GM23248 (cell line): ENCODE results near the gene ZNF92. TPM values are rescaled to one million over a fixed set of nuclear protein-coding genes. Genes with fewer than 3 reads are reported as not detected.
"Not testable (repeated sequence)": the region's sequence is repeated elsewhere in the genome, so short reads cannot be mapped to it uniquely, and the experiment has no call there.

ENCODE experiments used
- DNase-seq: peaks from one replicate; pipeline ENCODE4 v3.0.0-alpha.2; 2015
- H2AFZ ChIP-seq: fragments of 200-600 bp; sonication (generic); 2 replicates; pipeline ENCODE4 v1.6.1; 2016; ENCODE audit warnings: antibody characterized with exemption
- H3F3A ChIP-seq: fragments of 200-600 bp; sonication (generic); 2 replicates; pipeline ENCODE4 v1.6.1; 2016; ENCODE audit warnings: mild to moderate bottlenecking, antibody characterized with exemption, mixed run types; ENCODE audit not compliant: insufficient read depth
- H3K27ac ChIP-seq: fragments of 200-600 bp; sonication (generic); 2 replicates; pipeline ENCODE4 v1.5.1; 2016; ENCODE audit warnings: mild to moderate bottlenecking
- H3K27me3 ChIP-seq: fragments of 200-600 bp; sonication (generic); replicated peaks from 2 replicates; pipeline ENCODE4 v1.6.1; 2016; ENCODE audit warnings: mild to moderate bottlenecking; ENCODE audit not compliant: insufficient read depth
- H3K36me3 ChIP-seq: fragments of 200-600 bp; sonication (generic); 2 replicates; pipeline ENCODE4 v1.6.1; 2016; ENCODE audit warnings: low read depth, mild to moderate bottlenecking
- H3K4me1 ChIP-seq: fragments of 200-600 bp; sonication (generic); 2 replicates; pipeline ENCODE4 v1.6.1; 2016; ENCODE audit warnings: mild to moderate bottlenecking; ENCODE audit not compliant: insufficient read depth
- H3K4me2 ChIP-seq: fragments of 200-600 bp; sonication (generic); one replicate; pipeline ENCODE4 v1.6.1; 2016; ENCODE audit warnings: mild to moderate bottlenecking; ENCODE audit not compliant: unreplicated experiment
- H3K4me3 ChIP-seq: fragments of 200-600 bp; sonication (generic); 2 replicates; pipeline ENCODE4 v1.5.1; 2016; ENCODE audit warnings: mild to moderate bottlenecking
- H3K79me2 ChIP-seq: fragments of 200-600 bp; sonication (generic); 2 replicates; pipeline ENCODE4 v1.6.1; 2016; ENCODE audit warnings: mild to moderate bottlenecking; ENCODE audit not compliant: insufficient read depth
- H3K9ac ChIP-seq: fragments of 200-600 bp; sonication (generic); 2 replicates; pipeline ENCODE4 v1.6.1; 2016; ENCODE audit warnings: mild to moderate bottlenecking
- H3K9me2 ChIP-seq: fragments of 200-600 bp; sonication (generic); 2 replicates; pipeline ENCODE4 v1.6.1; 2016; ENCODE audit warnings: mixed run types, mild to moderate bottlenecking, moderate library complexity; ENCODE audit not compliant: insufficient read depth
- H3K9me3 ChIP-seq: fragments of 200-600 bp; sonication (generic); one replicate; pipeline ENCODE4 v1.6.1; 2017; ENCODE audit warnings: low read depth
- H4K20me1 ChIP-seq: fragments of 200-600 bp; sonication (generic); 2 replicates; pipeline ENCODE4 v1.6.0; 2016; ENCODE audit not compliant: insufficient read depth
- EZH2 ChIP-seq: fragments of 200-600 bp; sonication (generic); IDR thresholded peaks from 2 replicates; pipeline ENCODE4 v1.6.1; 2018; ENCODE audit warnings: antibody characterized with exemption, mild to moderate bottlenecking; ENCODE audit not compliant: insufficient read depth, poor library complexity, severe bottlenecking
- EZH2phosphoT487 ChIP-seq: fragments of 200-600 bp; sonication (generic); IDR thresholded peaks from 2 replicates; pipeline ENCODE4 v1.6.1; 2018; ENCODE audit warnings: antibody characterized with exemption, moderate library complexity, mild to moderate bottlenecking, low read depth; ENCODE audit not compliant: insufficient read depth
- WGBS, 2 experiments: methylation state at CpG; one replicate each; pipeline ENCODE4 v1.1.6; 2015 to 2017; ENCODE audit warnings: low lambda C conversion rate in 2 of 2, low coverage in 1 of 2; ENCODE audit errors: missing lambda C conversion rate in 2 of 2; 5-methylcytosine and 5-hydroxymethylcytosine counted together
- in situ Hi-C: fragments of 300-500 bp; cut with MboI; formaldehyde crosslinking; loops from 2 replicates; pipeline ENCODE4 v1.15.0; 2020
- polyA plus RNA-seq: library from polyadenylated mRNA; unstranded; fragments of >200 nt; fragmentation: Nextera tagmentation; extraction: Ambion mirVana; gene quantifications from 2 replicates; pipeline ENCODE4 v1.2.1, GENCODE V29; 2016
- total RNA-seq: library from RNA; depleted of rRNA; stranded (reverse); fragments of >200 nt; shearing (Covaris generic); gene quantifications from 2 replicates; pipeline ENCODE4 v1.2.3, GENCODE V29; 2014

ZNF92 gene
- total and polyA plus RNA-seq, 2 experiments from 2014 or later: 3.5 to 4.3 TPM

DNA sequence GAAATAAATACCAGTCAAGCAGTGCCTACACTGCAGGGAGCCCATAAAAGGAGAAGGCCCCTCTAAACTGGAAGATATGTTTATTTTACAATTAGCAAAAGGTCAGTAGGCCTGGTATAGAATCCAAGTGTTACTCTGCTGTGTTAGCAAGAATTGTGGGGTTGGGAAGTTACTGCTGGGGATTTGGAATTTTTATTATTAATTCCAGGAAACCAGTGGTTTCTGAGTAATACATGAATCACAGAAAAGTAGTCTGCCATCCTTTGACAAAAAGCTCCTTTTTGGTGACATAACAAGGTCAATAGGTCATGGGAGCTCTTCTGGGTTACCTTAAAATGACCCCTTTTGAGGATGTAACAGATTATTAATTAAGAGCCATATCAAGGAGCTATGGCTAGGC lies 67.4 kb downstream of the ZNF92 start:
- in situ Hi-C loops: no loop called here

DNA sequence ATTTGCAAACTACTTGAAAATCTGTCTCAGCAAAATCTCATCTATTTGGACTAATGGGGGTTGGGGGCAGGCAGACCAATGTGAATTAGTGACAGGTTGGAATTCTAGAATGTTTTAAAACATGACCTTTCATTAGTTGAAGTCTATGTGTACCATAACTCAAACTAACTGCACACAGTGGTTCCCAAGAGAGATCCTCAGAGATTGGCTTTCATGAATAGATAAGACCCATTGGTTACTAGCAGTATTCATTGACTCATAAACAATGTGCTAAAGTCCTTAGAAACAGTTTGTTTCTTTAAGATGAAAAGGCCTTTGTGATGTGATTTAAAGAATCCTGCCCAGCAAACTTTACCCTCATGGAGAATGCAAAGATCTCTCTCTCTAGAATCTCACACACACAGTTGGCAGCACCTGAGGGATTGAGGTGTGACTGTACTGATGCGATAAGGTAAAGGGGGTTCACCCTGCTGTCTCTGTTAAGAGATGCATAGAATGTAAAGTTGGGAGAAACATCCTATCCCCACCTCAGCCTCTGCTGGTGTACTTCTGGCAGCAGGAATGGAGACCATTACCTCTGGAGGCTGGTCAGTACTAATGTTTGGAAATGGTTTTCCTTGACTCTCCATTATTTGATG lies 70.7 kb downstream of the ZNF92 start:
- in situ Hi-C loops: no loop called here
- Histone ChIP-seq H3K79me2 (no peaks in the 10 kb centered on the region), H3F3A (peaks cover 14% of the 10 kb centered on the region; the same call in 1 of the 2 replicates), H3K4me2 (no peak overlapping the region), H3K27ac (no peak overlapping the region), H2AFZ (no peak overlapping the region), H3K9ac (no peak overlapping the region), H3K36me3 (no peaks in the 10 kb centered on the region), H3K4me3 (no peak overlapping the region), H3K9me2 (no peaks in the 10 kb centered on the region), H3K27me3 (peaks cover 10% of the 10 kb centered on the region; the same call in 1 of the 2 replicates), H3K4me1 (peaks cover 29% of the 10 kb centered on the region), H3K9me3 (no peaks in the 10 kb centered on the region), H4K20me1 (no peaks in the 10 kb centered on the region)
- TF ChIP-seq EZH2 (no peak), EZH2phosphoT487 (no peak)
- WGBS, 2 experiments: 84 to 91% methylated on average over 1 of the region's 1 CpG
- DNase-seq: no peak

More for the DNA sequence above, 67.4 kb downstream of the ZNF92 start:
- no peak overlapping the region for H3K4me3 ChIP-seq
- H4K20me1 ChIP-seq: no peaks in the 10 kb centered on the region
- H3F3A ChIP-seq: peaks cover 15% of the 10 kb centered on the region
- no peaks in the 10 kb centered on the region for H3K79me2 ChIP-seq
- no peaks in the 10 kb centered on the region for H3K36me3 ChIP-seq
- H3K27me3 ChIP-seq: peaks cover 11% of the 10 kb centered on the region; the same call in 1 of the 2 replicates
- peak; percentile 80 for DNase-seq
- TF ChIP-seq EZH2phosphoT487 (0 out of 2 replicates have a peak, but pooled peaks have one; percentile 53), EZH2 (no peak)
- H3K9ac ChIP-seq: no peak overlapping the region
- no peak overlapping the region for H3K27ac ChIP-seq
- H3K4me2 ChIP-seq: no peak overlapping the region
- H3K9me2 ChIP-seq: no peaks in the 10 kb centered on the region
- no peaks in the 10 kb centered on the region for H3K9me3 ChIP-seq
- H3K4me1 ChIP-seq: peaks cover 36% of the 10 kb centered on the region
- no peak overlapping the region for H2AFZ ChIP-seq

DNA sequence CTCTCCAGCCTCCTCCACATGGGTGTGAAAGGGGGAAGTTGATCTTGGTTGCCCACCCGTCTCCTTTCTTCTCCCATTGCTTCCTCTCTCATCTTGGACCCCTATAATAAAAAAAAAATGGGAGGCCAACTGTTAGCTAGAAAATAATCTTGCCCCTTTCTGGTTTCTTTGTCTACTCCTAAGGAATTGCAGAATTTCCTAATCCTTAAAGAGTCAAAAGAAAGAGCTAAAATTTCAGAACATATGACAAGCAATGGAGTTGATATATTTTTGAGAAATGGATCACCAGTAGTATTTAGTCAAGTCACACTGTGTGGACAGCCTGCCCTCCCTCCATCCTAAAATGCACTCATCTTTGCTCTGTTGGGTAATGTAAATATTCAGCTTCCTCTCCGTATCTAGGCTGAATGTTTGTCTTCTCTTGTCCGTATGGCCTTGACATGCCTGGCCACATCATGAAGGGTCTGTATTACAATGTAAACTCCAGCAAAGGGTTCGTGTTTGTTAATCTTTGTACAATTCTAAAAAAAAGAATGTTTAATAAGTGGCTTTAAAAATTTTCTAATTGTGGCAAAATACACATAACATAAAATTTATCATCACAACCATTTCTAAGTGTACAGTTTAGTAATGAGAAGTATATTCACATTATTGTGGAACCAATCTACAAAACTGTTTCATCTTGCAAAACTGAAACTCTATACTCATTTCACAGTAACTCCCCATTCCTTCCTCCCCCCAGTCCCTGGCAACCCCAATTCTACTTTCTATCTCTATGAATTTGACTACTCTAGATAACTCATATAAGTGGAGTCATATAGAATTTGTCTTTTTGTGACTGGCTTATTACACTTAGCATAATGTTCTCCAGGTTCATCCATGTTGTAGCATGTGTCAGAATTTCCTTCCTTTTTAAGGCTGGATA lies 71.5 kb downstream of the ZNF92 start:
- Histone ChIP-seq H3F3A (peaks cover 14% of the 10 kb centered on the region; the same call in 1 of the 2 replicates), H3K4me2 (no peak overlapping the region), H3K27ac (no peak overlapping the region), H3K4me1 (peaks cover 23% of the 10 kb centered on the region), H3K9me3 (no peaks in the 10 kb centered on the region), H4K20me1 (no peaks in the 10 kb centered on the region), H3K9ac (no peak overlapping the region), H3K4me3 (no peak overlapping the region), H3K36me3 (no peaks in the 10 kb centered on the region), H3K27me3 (peaks cover 10% of the 10 kb centered on the region; the same call in 1 of the 2 replicates), H2AFZ (no peak overlapping the region), H3K79me2 (no peaks in the 10 kb centered on the region), H3K9me2 (no peaks in the 10 kb centered on the region)
- DNase-seq: no peak
- 61 to 69% methylated on average over 4 of the region's 4 CpGs for WGBS, 2 experiments
- in situ Hi-C loops: no loop called here
- no peak for TF ChIP-seq EZH2
- TF ChIP-seq EZH2phosphoT487: no peak

DNA sequence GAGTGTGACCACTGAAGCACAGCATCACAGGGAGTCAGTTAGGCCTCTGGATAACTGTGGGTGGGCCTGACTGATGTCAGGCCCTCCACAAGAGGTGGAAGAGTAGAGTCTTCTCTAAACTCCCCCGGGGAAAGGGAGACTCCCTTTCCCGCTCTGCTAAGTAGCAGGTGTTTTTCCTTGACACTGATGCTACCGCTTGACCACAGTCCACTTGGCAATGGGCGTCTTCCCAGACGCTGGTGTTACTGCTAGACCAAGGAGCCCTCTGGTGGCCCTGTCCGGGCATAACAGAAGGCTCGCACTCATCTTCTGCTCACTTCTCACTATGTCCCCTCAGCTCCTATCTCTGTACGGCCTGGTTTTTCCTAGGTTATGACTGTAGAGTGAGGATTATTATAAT lies 73.4 kb downstream of the ZNF92 start:
- H4K20me1 ChIP-seq, H3K27ac ChIP-seq, H3K9ac ChIP-seq, H3K4me3 ChIP-seq, H3K36me3 ChIP-seq, in situ Hi-C loops, H3K79me2 ChIP-seq, H3K9me3 ChIP-seq, H2AFZ ChIP-seq, H3K4me2 ChIP-seq, H3K4me1 ChIP-seq, H3F3A ChIP-seq, H3K9me2 ChIP-seq: not testable (repeated sequence)
- 64 to 68% methylated on average over 8 of the region's 8 CpGs for WGBS, 2 experiments
- H3K27me3 ChIP-seq: peaks cover 20% of the 10 kb centered on the region; the same call in 1 of the 2 replicates
- peak; percentile 33 for DNase-seq
